ENCODE data around the gene BCL11A. TPM values are rescaled to one million over a fixed set of nuclear protein-coding genes. Genes with fewer than 3 reads are reported as not detected.
A peak's percentile ranks its signal among the peaks of the same experiment; 100 is the strongest.

Gene BCL11A
- total RNA-seq (2022) (0.21 and 0.29 TPM in 2 replicates), Bru-seq, nascent RNA (percentile 22 among the genes with signal in this experiment), BruChase-seq, experiment 1, labeled RNA remaining after a 2-hour chase (percentile 16 among the genes with signal in this experiment), BruChase-seq, experiment 2, labeled RNA remaining after a 6-hour chase (percentile 10 among the genes with signal in this experiment)
- long read RNA-seq = 0 reads

- intact Hi-C loops (cut with micrococcal nuclease; ENCODE audit: unreplicated experiment) = loop anchor here (2.0 to 10.0 kb wide), 6 partner anchors 121 to 619 kb away; no protein-coding TSS in a partner anchor
- ChIA-PET CTCF (interaction anchor here (0.6 to 0.7 kb wide), 3 partner anchors 9 to 121 kb away, joined by 3 to 8 read pairs (median 3); no protein-coding TSS in a partner anchor), POLR2A (no interaction called here)
- BruUV-seq (replicated peaks) = no TSS peak
- H3K36me3 Mint-ChIP-seq (ENCODE audit: insufficient read depth, unreplicated experiment) = peaks cover 14% of the 10 kb centered on the region
- Histone ChIP-seq H3K4me1 (peaks cover 14% of the 10 kb centered on the region), H3K27me3 (replicated peaks; ENCODE audit: control insufficient read depth, insufficient read depth, low read length) (peaks cover 2% of the 10 kb centered on the region; the same call in 1 of the 2 replicates), H3K9me3 (no peaks in the 10 kb centered on the region), H3K36me3 (ENCODE audit: control insufficient read depth, insufficient read depth, low read length) (no peaks in the 10 kb centered on the region), H3K4me3 (ENCODE audit: low read depth, low read length) (peak within 1 kb of the TSS; percentile 26)
- H3K27ac Mint-ChIP-seq (ENCODE audit: unreplicated experiment) = no peak within 1 kb of the TSS
- peak within 1 kb of the TSS; percentile 79 for H3K4me3 Mint-ChIP-seq (ENCODE audit: unreplicated experiment)
- peaks cover 23% of the 10 kb centered on the region for H3K4me1 Mint-ChIP-seq (ENCODE audit: low read depth, unreplicated experiment)
- peak in 1 of 2 experiments; percentile 62 for DNase-seq
- H3K9me3 Mint-ChIP-seq (ENCODE audit: unreplicated experiment) = no peaks in the 10 kb centered on the region
- H3K27me3 Mint-ChIP-seq (ENCODE audit: insufficient read depth, unreplicated experiment) = peaks cover 42% of the 10 kb centered on the region
- TF ChIP-seq, protein P1, sequence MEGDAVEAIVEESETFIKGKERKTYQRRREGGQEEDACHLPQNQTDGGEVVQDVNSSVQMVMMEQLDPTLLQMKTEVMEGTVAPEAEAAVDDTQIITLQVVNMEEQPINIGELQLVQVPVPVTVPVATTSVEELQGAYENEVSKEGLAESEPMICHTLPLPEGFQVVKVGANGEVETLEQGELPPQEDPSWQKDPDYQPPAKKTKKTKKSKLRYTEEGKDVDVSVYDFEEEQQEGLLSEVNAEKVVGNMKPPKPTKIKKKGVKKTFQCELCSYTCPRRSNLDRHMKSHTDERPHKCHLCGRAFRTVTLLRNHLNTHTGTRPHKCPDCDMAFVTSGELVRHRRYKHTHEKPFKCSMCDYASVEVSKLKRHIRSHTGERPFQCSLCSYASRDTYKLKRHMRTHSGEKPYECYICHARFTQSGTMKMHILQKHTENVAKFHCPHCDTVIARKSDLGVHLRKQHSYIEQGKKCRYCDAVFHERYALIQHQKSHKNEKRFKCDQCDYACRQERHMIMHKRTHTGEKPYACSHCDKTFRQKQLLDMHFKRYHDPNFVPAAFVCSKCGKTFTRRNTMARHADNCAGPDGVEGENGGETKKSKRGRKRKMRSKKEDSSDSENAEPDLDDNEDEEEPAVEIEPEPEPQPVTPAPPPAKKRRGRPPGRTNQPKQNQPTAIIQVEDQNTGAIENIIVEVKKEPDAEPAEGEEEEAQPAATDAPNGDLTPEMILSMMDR (IDR thresholded peaks at IDR 0.05; ENCODE audit: insufficient read depth in 1 of 2, low read depth in 1 of 2, low read length in 1 of 2, severe bottlenecking in 1 of 2, unreplicated experiment in 1 of 2) = no peak
Observed at GRCh38 chr2:60553495-60554073, at the start of gene BCL11A. Gene BCL11A, minus strand, starts transcription at chr2:60553654. Its CDS starts 384 bp downstream, at chr2:60553270.

GRCh38 chr2:60602828-60603532, 49.5 kb upstream of the BCL11A start:
- Mint-ChIP-seq H3K36me3 (ENCODE audit: insufficient read depth, unreplicated experiment) (no peaks in the 10 kb centered on the region), H3K4me3 (ENCODE audit: unreplicated experiment) (no peak overlapping the region), H3K27ac (ENCODE audit: unreplicated experiment) (no peak overlapping the region), H3K27me3 (ENCODE audit: insufficient read depth, unreplicated experiment) (peaks cover 15% of the 10 kb centered on the region), H3K4me1 (ENCODE audit: low read depth, unreplicated experiment) (no peaks in the 10 kb centered on the region), H3K9me3 (ENCODE audit: unreplicated experiment) (no peaks in the 10 kb centered on the region)
- CTCF ChIA-PET = interaction anchor here (0.9 kb wide), 1 partner anchor 40 kb away, joined by 3 read pairs; no protein-coding TSS in a partner anchor
- TF ChIP-seq, protein P1 (IDR thresholded peaks at IDR 0.05; ENCODE audit: insufficient read depth in 1 of 2, low read depth in 1 of 2, low read length in 1 of 2, severe bottlenecking in 1 of 2, unreplicated experiment in 1 of 2) = no peak
- Histone ChIP-seq H3K4me1 (no peaks in the 10 kb centered on the region), H3K9me3 (no peaks in the 10 kb centered on the region), H3K27me3 (replicated peaks; ENCODE audit: control insufficient read depth, insufficient read depth, low read length) (no peaks in the 10 kb centered on the region), H3K36me3 (ENCODE audit: control insufficient read depth, insufficient read depth, low read length) (no peaks in the 10 kb centered on the region), H3K4me3 (ENCODE audit: low read depth, low read length) (no peak overlapping the region)
- no TSS peak for BruUV-seq (replicated peaks)
- no peak for DNase-seq
- intact Hi-C loops (cut with micrococcal nuclease; ENCODE audit: unreplicated experiment) = no loop called here
- POLR2A ChIA-PET = no interaction called here

GRCh38 chr2:60602388-60602787, 48.9 kb upstream of the BCL11A start:
- intact Hi-C loops (cut with micrococcal nuclease; ENCODE audit: unreplicated experiment) = no loop called here
- Mint-ChIP-seq H3K36me3 (ENCODE audit: insufficient read depth, unreplicated experiment) (no peaks in the 10 kb centered on the region), H3K4me3 (ENCODE audit: unreplicated experiment) (no peak overlapping the region), H3K4me1 (ENCODE audit: low read depth, unreplicated experiment) (no peaks in the 10 kb centered on the region), H3K27me3 (ENCODE audit: insufficient read depth, unreplicated experiment) (peaks cover 21% of the 10 kb centered on the region), H3K9me3 (ENCODE audit: unreplicated experiment) (no peaks in the 10 kb centered on the region), H3K27ac (ENCODE audit: unreplicated experiment) (no peak overlapping the region)
- Histone ChIP-seq H3K4me1 (no peaks in the 10 kb centered on the region), H3K4me3 (ENCODE audit: low read depth, low read length) (no peak overlapping the region), H3K27me3 (replicated peaks; ENCODE audit: control insufficient read depth, insufficient read depth, low read length) (no peaks in the 10 kb centered on the region), H3K36me3 (ENCODE audit: control insufficient read depth, insufficient read depth, low read length) (no peaks in the 10 kb centered on the region), H3K9me3 (no peaks in the 10 kb centered on the region)
- TF ChIP-seq, protein P1 (IDR thresholded peaks at IDR 0.05; ENCODE audit: insufficient read depth in 1 of 2, low read depth in 1 of 2, low read length in 1 of 2, severe bottlenecking in 1 of 2, unreplicated experiment in 1 of 2) = no peak
- no peak for DNase-seq
- no TSS peak for BruUV-seq (replicated peaks)
- CTCF ChIA-PET = no interaction called here
- POLR2A ChIA-PET = no interaction called here

Data from Caco-2 (cell line).